IMR-90 (cell line): ENCODE data around the gene TIE1. TPM values are rescaled to one million over a fixed set of nuclear protein-coding genes. Genes with fewer than 3 reads are reported as not detected.
A peak's percentile ranks its signal among the peaks of the same experiment; 100 is the strongest.

Source experiments
- ATAC-seq: fragments of 200-7000 bp; cut with Tn5 transposase; 2 replicates; pipeline ENCODE4 v1.9.1; 2020; ENCODE audit warnings: low read depth, mild to moderate bottlenecking, moderate library complexity
- BruUV-seq: library from RNA; stranded (reverse); fragments of 400-500 nt; replicated peaks from 2 replicates; lab custom pipeline; 2021; lab: Mats Ljungman, UMichigan
- CTCF ChIA-PET: fragments of 300-600 bp; formaldehyde crosslinking; extraction: SDS; loops from one replicate; lab custom pipeline; 2021; ENCODE audit warnings: antibody characterized with exemption; lab: Yijun Ruan, JAX
- POLR2A ChIA-PET: fragments of 300-600 bp; sonication (Branson Sonifier 250); formaldehyde crosslinking; loops from one replicate; lab custom pipeline; 2022; ENCODE audit warnings: antibody characterized with exemption; ENCODE audit not compliant: unreplicated experiment; lab: Charles Lee
- DNase-seq: peaks from one replicate; pipeline ENCODE4 v3.0.0; 2013
- H2AFZ ChIP-seq: replicated peaks from 2 replicates; pipeline ENCODE3; 2013; ENCODE audit warnings: low read length, mild to moderate bottlenecking; ENCODE audit not compliant: poor library complexity
- H2AK5ac ChIP-seq: 2 replicates; pipeline ENCODE4 v1.6.1; 2013; ENCODE audit warnings: low read depth, low read length, inconsistent platforms
- H2AK9ac ChIP-seq: replicated peaks from 2 replicates; pipeline ENCODE3; 2013; ENCODE audit warnings: mild to moderate bottlenecking, low read depth, low read length, moderate library complexity; ENCODE audit not compliant: poor library complexity
- H2BK120ac ChIP-seq: 2 replicates; pipeline ENCODE4 v1.6.1; 2013; ENCODE audit warnings: low read depth, low read length, inconsistent platforms
- H2BK15ac ChIP-seq: 3 replicates; pipeline ENCODE4 v1.6.1; 2013; ENCODE audit warnings: low read depth, low read length, inconsistent platforms
- H2BK20ac ChIP-seq: 2 replicates; pipeline ENCODE4 v1.6.1; 2013; ENCODE audit warnings: low read depth, mild to moderate bottlenecking, inconsistent platforms, low read length, moderate library complexity
- H2BK5ac ChIP-seq: 2 replicates; pipeline ENCODE4 v1.6.1; 2013; ENCODE audit warnings: mild to moderate bottlenecking, low read depth, low read length, inconsistent platforms; ENCODE audit not compliant: poor library complexity, severe bottlenecking
- H3K14ac ChIP-seq: replicated peaks from 2 replicates; pipeline ENCODE4 v1.6.1; 2013; ENCODE audit warnings: low read depth, low read length, inconsistent platforms
- H3K18ac ChIP-seq: 2 replicates; pipeline ENCODE4 v1.6.1; 2013; ENCODE audit warnings: low read depth, low read length, control low read depth
- H3K23ac ChIP-seq: 2 replicates; pipeline ENCODE4 v1.6.1; 2013; ENCODE audit warnings: low read depth, low read length, inconsistent platforms
- H3K27ac ChIP-seq: 2 replicates; pipeline ENCODE4 v1.5.1; 2013; ENCODE audit warnings: mild to moderate bottlenecking, control low read depth, low read length; ENCODE audit not compliant: insufficient read depth
- H3K27me3 ChIP-seq: 2 replicates; pipeline ENCODE4 v1.6.1; 2013; ENCODE audit warnings: low read length; ENCODE audit not compliant: control insufficient read depth, insufficient read depth
- H3K36me3 ChIP-seq: 2 replicates; pipeline ENCODE4 v1.6.1; 2013; ENCODE audit warnings: low read length, mixed read lengths; ENCODE audit not compliant: control insufficient read depth, insufficient read depth
- H3K4ac ChIP-seq: 2 replicates; pipeline ENCODE4 v1.6.1; 2013; ENCODE audit warnings: low read depth, low read length, inconsistent platforms
- H3K4me1 ChIP-seq: 2 replicates; pipeline ENCODE4 v1.6.1; 2013; ENCODE audit warnings: low read length, mixed read lengths; ENCODE audit not compliant: control insufficient read depth, insufficient read depth
- H3K4me2 ChIP-seq: 2 replicates; pipeline ENCODE4 v1.6.1; 2013; ENCODE audit warnings: low read depth, mild to moderate bottlenecking, control low read depth, low read length, moderate library complexity
- H3K4me3 ChIP-seq: 2 replicates; pipeline ENCODE4 v1.5.1; 2013; ENCODE audit warnings: low read depth, mild to moderate bottlenecking, control low read depth, low read length, moderate library complexity; ENCODE audit not compliant: insufficient read depth
- H3K56ac ChIP-seq: 2 replicates; pipeline ENCODE4 v1.6.1; 2013; ENCODE audit warnings: low read length, inconsistent platforms; ENCODE audit not compliant: insufficient read depth; ENCODE audit errors: extremely low read depth
- H3K79me1 ChIP-seq, 2 experiments: 2 replicates each; pipeline ENCODE4 v1.6.1; 2013; ENCODE audit warnings: low read length in 2 of 2, inconsistent platforms in 1 of 2, low read depth in 1 of 2
- H3K9ac ChIP-seq: 2 replicates; pipeline ENCODE4 v1.6.1; 2013; ENCODE audit warnings: low read depth, low read length, control low read depth
- H3K9me1 ChIP-seq: 2 replicates; pipeline ENCODE4 v1.6.1; 2013; ENCODE audit warnings: low read length, inconsistent platforms; ENCODE audit not compliant: insufficient read depth
- H3K9me3 ChIP-seq: 2 replicates; pipeline ENCODE4 v1.6.1; 2013; ENCODE audit warnings: low read length; ENCODE audit not compliant: control insufficient read depth, insufficient read depth
- H4K20me1 ChIP-seq: 2 replicates; pipeline ENCODE4 v1.6.1; 2013; ENCODE audit warnings: low read length, inconsistent platforms; ENCODE audit not compliant: insufficient read depth
- H4K5ac ChIP-seq: 2 replicates; pipeline ENCODE4 v1.6.1; 2013; ENCODE audit warnings: mild to moderate bottlenecking, low read depth, low read length, control low read depth
- H4K8ac ChIP-seq, 2 experiments: 2 replicates each; pipeline ENCODE4 v1.6.1; 2013; ENCODE audit warnings: low read depth in 2 of 2, low read length in 2 of 2, control low read depth in 1 of 2, inconsistent platforms in 1 of 2
- H4K91ac ChIP-seq: 2 replicates; pipeline ENCODE4 v1.6.1; 2013; ENCODE audit warnings: low read depth, low read length, inconsistent platforms; ENCODE audit not compliant: insufficient read depth
- BHLHE40 ChIP-seq: fragments of 150-350 bp; IDR thresholded peaks from 2 replicates; pipeline ENCODE4 v1.6.1; 2016; ENCODE audit warnings: mild to moderate bottlenecking, low read depth, low read length
- CEBPB ChIP-seq: IDR thresholded peaks from 2 replicates; pipeline ENCODE4 v1.6.1; 2012; ENCODE audit warnings: low read depth, low read length, improper control_type of control experiment
- FOS ChIP-seq: fragments of 150-350 bp; IDR thresholded peaks from 2 replicates; pipeline ENCODE4 v1.6.1; 2016; ENCODE audit warnings: low read depth, low read length
- MAFK ChIP-seq: IDR thresholded peaks from 2 replicates; pipeline ENCODE4 v1.6.1; 2012; ENCODE audit warnings: low read depth, low read length, improper control_type of control experiment
- MXI1 ChIP-seq: IDR thresholded peaks from 2 replicates; pipeline ENCODE4 v1.6.1; 2012; ENCODE audit warnings: low read depth, mild to moderate bottlenecking, low read length, moderate library complexity, borderline replicate concordance
- NFE2L2 ChIP-seq: fragments of 150-350 bp; IDR thresholded peaks from 2 replicates; pipeline ENCODE4 v1.6.1; 2016; ENCODE audit warnings: low read depth, mild to moderate bottlenecking, low read length
- RAD21 ChIP-seq: IDR thresholded peaks from 2 replicates; pipeline ENCODE4 v1.6.1; 2012; ENCODE audit warnings: low read length, improper control_type of control experiment
- RCOR1 ChIP-seq: IDR thresholded peaks from 2 replicates; pipeline ENCODE4 v1.6.1; 2012; ENCODE audit warnings: mild to moderate bottlenecking, low read length, improper control_type of control experiment; ENCODE audit not compliant: insufficient replicate concordance
- RFX5 ChIP-seq: IDR thresholded peaks from 2 replicates; pipeline ENCODE4 v1.8.0; 2012; ENCODE audit warnings: low read depth, mild to moderate bottlenecking, low read length, moderate library complexity
- USF2 ChIP-seq: fragments of 150-350 bp; IDR thresholded peaks from 2 replicates; pipeline ENCODE4 v1.6.1; 2017; ENCODE audit warnings: mild to moderate bottlenecking, antibody characterized with exemption, low read length, low read depth
- WGBS, 2 experiments: methylation state at CpG; one replicate each; pipeline versions ENCODE4 v1.1.5 to v1.1.7; 2013; ENCODE audit warnings: missing lambda C conversion rate in 2 of 2; ENCODE audit not compliant: insufficient read length in 1 of 2; ENCODE audit errors: extremely low coverage in 2 of 2; 5-methylcytosine and 5-hydroxymethylcytosine counted together
- dilution Hi-C: fragments of 300-500 bp; cut with HindIII; formaldehyde crosslinking; loops from one replicate; pipeline ENCODE4 v1.14.3; 2018; ENCODE audit warnings: low sequenced_read_pairs; ENCODE audit not compliant: unreplicated experiment
- in situ Hi-C: fragments of 300-500 bp; cut with MboI; formaldehyde crosslinking; loops from 3 replicates; pipeline ENCODE4 v1.14.3; 2019; ENCODE audit warnings: low sequenced_read_pairs, inconsistent platforms, mixed read lengths
- intact Hi-C: fragments of 100-400 bp; cut with micrococcal nuclease; formaldehyde crosslinking; loops from 2 replicates; pipeline ENCODE4 v1.10.0; 2022
- polyA plus RNA-seq, 3 experiments: library from polyadenylated mRNA; depleted of rRNA; stranded (reverse); fragments of >200 nt; gene quantifications; 2 replicates each; pipeline ENCODE4 v1.2.3, GENCODE V29; 2012; ENCODE audit warnings: low replicate concordance in 1 of 3
- total RNA-seq: library from RNA; depleted of rRNA; stranded (reverse); fragments of >200 nt; gene quantifications from 2 replicates; pipeline ENCODE4 v1.2.3, GENCODE V29; 2012

Gene TIE1
- total and polyA plus RNA-seq, 2 of the 4 experiments (the other 2 are of a cell fraction): 2.3 to 7.5 TPM

- no peak for ATAC-seq
- no TSS peak for BruUV-seq
- in situ Hi-C loops: no loop called here
- Histone ChIP-seq H2AFZ (no peak overlapping the region), H3K14ac (no peak overlapping the region), H3K18ac (no peak overlapping the region), H3K56ac (no peak overlapping the region), H2BK120ac (no peak overlapping the region), H3K4me3 (no peak overlapping the region), H4K5ac (no peak overlapping the region), H3K4me1 (peaks cover 5% of the 10 kb centered on the region), H4K91ac (no peak overlapping the region), H3K27ac (no peak overlapping the region), H2AK9ac (peak overlapping the region; percentile 44), H2BK5ac (no peak overlapping the region), H3K27me3 (no peaks in the 10 kb centered on the region), H4K20me1 (no peaks in the 10 kb centered on the region), H2BK20ac (no peak overlapping the region), H4K8ac (no peak overlapping the region), H3K4ac (no peak overlapping the region), H3K9me1 (peaks cover 3% of the 10 kb centered on the region; the same call in 1 of the 2 replicates), H3K79me1 (no peaks in the 10 kb centered on the region), H3K9ac (no peak overlapping the region), H2BK15ac (no peak overlapping the region), H2AK5ac (no peak overlapping the region), H3K4me2 (no peak overlapping the region), H3K9me3 (no peaks in the 10 kb centered on the region), H3K23ac (no peak overlapping the region), H3K36me3 (no peaks in the 10 kb centered on the region)
- DNase-seq: no peak
- dilution Hi-C loops: no loop called here
- ChIA-PET CTCF (no interaction called here), POLR2A (no interaction called here)
- no peak for TF ChIP-seq MAFK
- no peak for TF ChIP-seq FOS
- TF ChIP-seq RFX5: no peak
- TF ChIP-seq CEBPB: no peak
- no peak for TF ChIP-seq USF2
- no peak for TF ChIP-seq RAD21
- no peak for TF ChIP-seq RCOR1
- no peak for TF ChIP-seq BHLHE40
- no peak for TF ChIP-seq NFE2L2
- TF ChIP-seq MXI1: no peak
- no CpG with 5 or more reads among the region's 5 CpGs for WGBS, 2 experiments
- intact Hi-C loops: no loop called here
Observed at GRCh38 chr1:43319288-43319687, 18.5 kb downstream of the TIE1 start.
